Measurements from ENCODE around the gene AGBL3.
"Not testable (repeated sequence)": the region's sequence is repeated elsewhere in the genome, so short reads cannot be mapped to it uniquely, and the experiment has no call there.

- not testable (repeated sequence) for TF ChIP-seq POLR2A (IDR thresholded peaks at IDR 0.05; ENCODE audit: low read length); GATA1 (IDR thresholded peaks at IDR 0.05; ENCODE audit: low read depth, low read length)
Measured at GRCh38 chr7:135170998-135171481, 184.7 kb downstream of the AGBL3 start.
